Duodenal mucosa (tissue), 2 donors: ENCODE data around the gene COPE.

Source experiments
- H3K27ac ChIP-seq: one replicate; pipeline ENCODE4 v1.7.0; 2013; ENCODE audit warnings: low read depth, low read length
- H3K27me3 ChIP-seq, 2 donors: one replicate each; pipeline ENCODE4 v1.7.0; 2013; ENCODE audit warnings: low read length in 2 of 2, control low read depth in 1 of 2; ENCODE audit not compliant: insufficient read depth in 2 of 2, control insufficient read depth in 1 of 2
- H3K36me3 ChIP-seq, 2 donors: one replicate each; pipeline ENCODE4 v1.7.0; 2013; ENCODE audit warnings: low read length in 2 of 2, control low read depth in 1 of 2; ENCODE audit not compliant: insufficient read depth in 2 of 2, control insufficient read depth in 1 of 2
- H3K4me1 ChIP-seq, 2 donors: one replicate each; pipeline ENCODE4 v1.7.0; 2013; ENCODE audit warnings: low read length in 2 of 2, control low read depth in 1 of 2; ENCODE audit not compliant: insufficient read depth in 2 of 2, control insufficient read depth in 1 of 2
- H3K4me3 ChIP-seq, 2 donors: one replicate each; pipeline ENCODE4 v1.7.0; 2013; ENCODE audit warnings: low read length in 2 of 2, low read depth in 1 of 2
- H3K9ac ChIP-seq, 2 donors: one replicate each; pipeline ENCODE4 v1.7.0; 2013; ENCODE audit warnings: low read length in 2 of 2, low read depth in 1 of 2
- H3K9me3 ChIP-seq, 2 donors: one replicate each; pipeline ENCODE4 v1.7.0; 2013; ENCODE audit warnings: low read length in 2 of 2, control low read depth in 1 of 2; ENCODE audit not compliant: control insufficient read depth in 1 of 2

Gene COPE

GRCh38 chr19:18951721-18952281, 32.6 kb upstream of the COPE start:
- no peaks in the 10 kb centered on the region for H3K36me3 ChIP-seq
- H3K9ac ChIP-seq = no peak overlapping the region
- H3K27me3 ChIP-seq = no peaks in the 10 kb centered on the region
- H3K27ac ChIP-seq = no peak overlapping the region
- no peak overlapping the region for H3K4me3 ChIP-seq
- no peaks in the 10 kb centered on the region for H3K4me1 ChIP-seq
- H3K9me3 ChIP-seq = no peaks in the 10 kb centered on the region

DNA sequence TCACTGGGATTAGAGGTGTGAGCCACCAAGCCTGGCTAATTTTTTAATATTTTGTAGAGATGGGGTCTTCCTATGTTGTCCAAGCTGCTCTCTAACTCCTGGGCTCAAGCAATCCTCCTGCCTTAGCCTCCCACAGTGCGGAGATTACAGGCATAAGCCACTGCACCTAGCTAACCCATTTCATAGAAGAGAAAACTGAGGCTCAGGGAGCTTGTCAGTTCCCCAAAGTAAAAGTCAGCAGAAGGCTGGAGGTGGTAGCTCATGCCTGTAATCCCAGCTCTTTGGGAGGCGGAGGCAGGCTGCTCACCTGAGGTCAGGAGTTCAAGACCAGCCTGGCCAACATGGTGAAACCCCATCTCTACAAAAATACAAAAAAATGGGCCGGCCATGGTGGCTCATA, 30.7 kb upstream of the COPE start:
- H3K27ac ChIP-seq = no peak overlapping the region
- H3K27me3 ChIP-seq = no peaks in the 10 kb centered on the region
- H3K36me3 ChIP-seq = no peaks in the 10 kb centered on the region

GRCh38 chr19:18948976-18949356, 29.8 kb upstream of the COPE start:
- no peaks in the 10 kb centered on the region for H3K36me3 ChIP-seq
- no peak overlapping the region for H3K9ac ChIP-seq
- H3K27ac ChIP-seq = no peak overlapping the region
- no peak overlapping the region for H3K4me3 ChIP-seq
- H3K4me1 ChIP-seq = no peaks in the 10 kb centered on the region
- H3K9me3 ChIP-seq = no peaks in the 10 kb centered on the region
- H3K27me3 ChIP-seq = no peaks in the 10 kb centered on the region

More for the DNA sequence above, 30.7 kb upstream of the COPE start:
- H3K9ac ChIP-seq = no peak overlapping the region
- no peak overlapping the region for H3K4me3 ChIP-seq
- H3K4me1 ChIP-seq = no peaks in the 10 kb centered on the region
- H3K9me3 ChIP-seq = no peaks in the 10 kb centered on the region

GRCh38 chr19:18948075-18948975, 29.1 kb upstream of the COPE start:
- Histone ChIP-seq H3K9me3 (no peaks in the 10 kb centered on the region), H3K4me1 (no peaks in the 10 kb centered on the region), H3K27ac (no peak overlapping the region), H3K9ac (no peak overlapping the region), H3K36me3 (no peaks in the 10 kb centered on the region), H3K4me3 (no peak overlapping the region), H3K27me3 (no peaks in the 10 kb centered on the region)

GRCh38 chr19:18946918-18947317, 27.7 kb upstream of the COPE start:
- Histone ChIP-seq H3K9ac (no peak overlapping the region), H3K9me3 (no peaks in the 10 kb centered on the region), H3K27ac (no peak overlapping the region), H3K27me3 (peaks cover 0 to under 1% of the 10 kb centered on the region in 2 donors), H3K4me1 (no peaks in the 10 kb centered on the region), H3K4me3 (no peak overlapping the region), H3K36me3 (no peaks in the 10 kb centered on the region)

DNA sequence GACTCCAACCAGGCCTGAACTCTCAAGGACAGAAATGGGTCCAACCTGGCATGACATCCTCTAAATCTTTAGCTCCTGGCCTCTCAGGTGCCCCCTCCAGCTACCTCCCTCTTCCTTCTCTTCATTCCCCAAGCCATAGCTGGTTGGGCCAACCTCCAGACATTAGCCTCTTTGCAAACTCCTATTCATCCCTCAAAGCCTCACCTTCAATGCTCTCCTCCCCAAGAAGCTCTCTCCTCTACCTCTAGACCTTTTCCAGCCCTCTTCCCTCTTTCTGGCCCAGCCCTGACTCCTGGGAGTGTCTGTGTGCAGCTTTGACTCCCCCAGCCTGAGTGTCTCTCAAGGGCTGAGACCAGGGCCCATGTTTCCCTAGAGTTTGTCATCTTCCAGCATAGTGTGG, 27.1 kb upstream of the COPE start:
- no peaks in the 10 kb centered on the region for H3K36me3 ChIP-seq
- H3K4me3 ChIP-seq = no peak overlapping the region
- no peaks in the 10 kb centered on the region for H3K9me3 ChIP-seq
- H3K27ac ChIP-seq = no peak overlapping the region
- H3K9ac ChIP-seq = no peak overlapping the region
- H3K27me3 ChIP-seq = peaks cover 5 to 6% of the 10 kb centered on the region in 2 donors
- peaks cover 0 to 5% of the 10 kb centered on the region in 2 donors for H3K4me1 ChIP-seq

GRCh38 chr19:18945297-18945696, 26.1 kb upstream of the COPE start:
- peaks cover 0 to 5% of the 10 kb centered on the region in 2 donors for H3K4me1 ChIP-seq
- peaks cover 6% of the 10 kb centered on the region in 2 donors for H3K27me3 ChIP-seq
- H3K9ac ChIP-seq = no peak overlapping the region
- H3K36me3 ChIP-seq = no peaks in the 10 kb centered on the region
- no peak overlapping the region for H3K27ac ChIP-seq
- H3K9me3 ChIP-seq = no peaks in the 10 kb centered on the region
- no peak overlapping the region for H3K4me3 ChIP-seq

GRCh38 chr19:18943465-18943864, 24.3 kb upstream of the COPE start:
- Histone ChIP-seq H3K4me3 (no peak overlapping the region), H3K4me1 (peaks cover 3 to 5% of the 10 kb centered on the region in 2 donors), H3K9me3 (no peaks in the 10 kb centered on the region), H3K36me3 (no peaks in the 10 kb centered on the region), H3K27me3 (peaks cover 6 to 13% of the 10 kb centered on the region in 2 donors), H3K9ac (no peak overlapping the region), H3K27ac (no peak overlapping the region)

- H3K9me3 ChIP-seq = no peaks in the 10 kb centered on the region
- peaks cover 3 to 5% of the 10 kb centered on the region in 2 donors for H3K4me1 ChIP-seq
- H3K27me3 ChIP-seq = peaks cover 6 to 13% of the 10 kb centered on the region in 2 donors
- H3K36me3 ChIP-seq = no peaks in the 10 kb centered on the region
- no peak overlapping the region for H3K27ac ChIP-seq
- H3K9ac ChIP-seq = no peak overlapping the region
- H3K4me3 ChIP-seq = no peak overlapping the region
Measured at GRCh38 chr19:18942692-18943091, 23.5 kb upstream of the COPE start.

- no peak overlapping the region for H3K4me3 ChIP-seq
- H3K4me1 ChIP-seq = peaks cover 3 to 5% of the 10 kb centered on the region in 2 donors
- peaks cover 6 to 13% of the 10 kb centered on the region in 2 donors for H3K27me3 ChIP-seq
- no peak overlapping the region for H3K9ac ChIP-seq
- H3K27ac ChIP-seq = no peak overlapping the region
- no peaks in the 10 kb centered on the region for H3K9me3 ChIP-seq
- no peaks in the 10 kb centered on the region for H3K36me3 ChIP-seq
Measured at GRCh38 chr19:18941628-18942354, 22.6 kb upstream of the COPE start.
